GM12878 (cell line): Measurements from ENCODE around the gene ZNF680. TPM values are rescaled to one million over a fixed set of nuclear protein-coding genes. Genes with fewer than 3 reads are reported as not detected.

Experiments used
- ATAC-seq: fragments of 200-7000 bp; cut with Tn5 transposase; 3 replicates; pipeline ENCODE4 v1.9.1; 2020; ENCODE audit warnings: mild to moderate bottlenecking, moderate library complexity
- BruUV-seq: library from RNA; stranded (reverse); fragments of 400-500 nt; replicated peaks from 2 replicates; lab custom pipeline; 2021; lab: Mats Ljungman, UMichigan
- CTCF ChIA-PET: fragments of 300-600 bp; sonication (Branson Sonifier 250); formaldehyde crosslinking; extraction: SDS; loops from one replicate; lab custom pipeline; 2021; ENCODE audit warnings: inconsistent platforms; lab: Yijun Ruan, JAX
- POLR2A ChIA-PET: fragments of 350-600 bp; formaldehyde crosslinking; extraction: SDS; loops from one replicate; lab custom pipeline; 2021; ENCODE audit warnings: inconsistent platforms; lab: Charles Lee
- RAD21 ChIA-PET: fragments of 300-600 bp; sonication (Branson Sonifier 250); formaldehyde crosslinking; loops from one replicate; lab custom pipeline; 2023; ENCODE audit warnings: antibody characterized with exemption; ENCODE audit not compliant: unreplicated experiment; lab: Charles Lee
- SMC1A ChIA-PET: fragments of 300-600 bp; sonication (Branson Sonifier 250); formaldehyde crosslinking; loops from one replicate; lab custom pipeline; 2023; ENCODE audit not compliant: unreplicated experiment, uncharacterized antibody; lab: Charles Lee
- DNase-seq: peaks from one replicate; pipeline ENCODE4 v3.0.0-alpha.2; 2011; ENCODE audit warnings: low read depth, low spot score
- FAIRE-seq: peaks from 3 replicates; lab custom pipeline; 2011; peaks lifted over from hg19 to GRCh38; lab: Jason Lieb, UNC
- H2AFZ ChIP-seq: 2 replicates; pipeline ENCODE4 v1.6.0; 2011; ENCODE audit warnings: low read depth, low read length, control low read depth; ENCODE audit not compliant: control insufficient read depth
- H3K27ac ChIP-seq: 2 replicates; pipeline ENCODE4 v1.5.1; 2011; ENCODE audit warnings: control low read depth; ENCODE audit not compliant: control insufficient read depth, insufficient read depth
- H3K27me3 ChIP-seq, 2 experiments: replicated peaks in 1 of 2; 2 replicates each; pipeline versions ENCODE4 v1.6.0 to v1.6.1; 2011; ENCODE audit warnings: low read length in 1 of 2; ENCODE audit not compliant: control insufficient read depth in 2 of 2, insufficient read depth in 2 of 2
- H3K36me3 ChIP-seq, 2 experiments: 2 replicates each; pipeline ENCODE4 v1.5.1; 2011; ENCODE audit warnings: low read length in 1 of 2; ENCODE audit not compliant: control insufficient read depth in 2 of 2, insufficient read depth in 2 of 2
- H3K4me1 ChIP-seq: 2 replicates; pipeline ENCODE4 v1.6.1; 2011; ENCODE audit warnings: mild to moderate bottlenecking, low read length, moderate library complexity, mixed read lengths; ENCODE audit not compliant: control insufficient read depth, insufficient read depth
- H3K4me2 ChIP-seq: 2 replicates; pipeline ENCODE4 v1.6.0; 2011; ENCODE audit warnings: control low read depth; ENCODE audit not compliant: control insufficient read depth, insufficient read depth
- H3K4me3 ChIP-seq: fragments of 200-600 bp; sonication (generic); 2 replicates; pipeline ENCODE4 v1.5.1; 2016
- H3K79me2 ChIP-seq: 2 replicates; pipeline ENCODE4 v1.6.0; 2011; ENCODE audit warnings: low read length; ENCODE audit not compliant: control insufficient read depth, insufficient read depth
- H3K9ac ChIP-seq: 2 replicates; pipeline ENCODE4 v1.8.0; 2011; ENCODE audit warnings: low read length, control low read depth, mixed read lengths; ENCODE audit not compliant: control insufficient read depth, insufficient read depth
- H3K9me3 ChIP-seq: replicated peaks from 3 replicates; pipeline ENCODE4 v1.5.1; 2011; ENCODE audit warnings: mild to moderate bottlenecking, low read length; ENCODE audit not compliant: control insufficient read depth, insufficient read depth
- H4K20me1 ChIP-seq: 2 replicates; pipeline ENCODE4 v1.6.0; 2011; ENCODE audit not compliant: control insufficient read depth, insufficient read depth
- TBL1XR1 ChIP-seq: IDR thresholded peaks from 2 replicates; pipeline ENCODE4 v1.6.1; 2012; ENCODE audit warnings: low read depth, low read length, improper control_type of control experiment
- WGBS: methylation state at CpG from one replicate; pipeline ENCODE4 v1.1.6; 2016; ENCODE audit warnings: low lambda C conversion rate; ENCODE audit not compliant: insufficient replicate concordance, insufficient coverage; ENCODE audit errors: missing lambda C conversion rate; 5-methylcytosine and 5-hydroxymethylcytosine counted together
- in situ Hi-C: fragments of 300-500 bp; cut with MboI; formaldehyde crosslinking; loops from 9 replicates; pipeline ENCODE4 v1.14.3; 2018; ENCODE audit warnings: mixed read lengths
- intact Hi-C: fragments of 100-400 bp; cut with micrococcal nuclease; formaldehyde crosslinking; loops from one replicate; pipeline ENCODE4 v1.14.2; 2022; ENCODE audit not compliant: unreplicated experiment
- polyA plus RNA-seq, 11 experiments: library from polyadenylated mRNA; depleted of rRNA in 4 of 11; unstranded in 6 of 11; stranded (reverse) in 5 of 11; fragments of >200 nt; fragmentation: Nextera tagmentation in 4 of 11; fragmentation: Illumina TruSeq in 1 of 11; extraction: Ambion mirVana in 4 of 11; extraction: Trizol in 1 of 11; gene quantifications; 1 replicate in 1 of 11; 2 replicates in 10 of 11; pipeline versions ENCODE4 v1.2.1 to v1.2.3, GENCODE V29; 2011 to 2016; ENCODE audit warnings: inconsistent platforms in 2 of 11, missing spikeins in 2 of 11, low read depth in 1 of 11
- total RNA-seq, 4 experiments: library from RNA; depleted of rRNA in 3 of 4; stranded (reverse); fragments of >200 nt in 3 of 4; fragmentation: Illumina TruSeq in 1 of 4; extraction: Trizol in 1 of 4; gene quantifications; 2 replicates each; pipeline versions ENCODE4 v1.2.1 to v1.2.3, GENCODE V29; 2013 to 2021
- TF ChIP-seq, protein P1 (sequence below): fragments of 450-650 bp; IDR thresholded peaks from 2 replicates; pipeline ENCODE4 v1.6.1; 2017; ENCODE audit warnings: mild to moderate bottlenecking, moderate library complexity

ZNF680 gene
- total and polyA plus RNA-seq, 10 of the 15 experiments (the other 5 are each of a cell fraction or from before 2014, with no cell fraction given), result 5.0 to 13.6 (median 7.8) TPM

DNA sequence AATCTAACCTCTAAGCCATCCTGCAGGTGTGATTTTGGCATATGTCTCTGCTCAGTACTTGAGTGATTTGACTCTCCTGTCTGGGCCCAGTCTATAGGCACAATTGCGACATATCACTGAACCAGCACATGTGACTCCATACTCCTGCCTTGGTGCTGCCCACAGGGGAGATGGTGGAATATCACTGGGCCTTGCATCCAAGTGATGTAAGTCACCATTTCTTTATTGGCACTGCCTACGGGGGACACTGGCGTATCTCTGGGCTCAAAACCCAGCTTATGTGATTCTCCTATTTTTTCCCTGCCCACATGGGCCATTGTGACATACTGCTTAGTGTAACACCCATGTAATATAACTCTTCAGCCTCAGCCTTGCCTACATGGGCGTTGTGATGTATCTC lies 48.1 kb upstream of the ZNF680 start (continued):
- TF ChIP-seq, protein P1, sequence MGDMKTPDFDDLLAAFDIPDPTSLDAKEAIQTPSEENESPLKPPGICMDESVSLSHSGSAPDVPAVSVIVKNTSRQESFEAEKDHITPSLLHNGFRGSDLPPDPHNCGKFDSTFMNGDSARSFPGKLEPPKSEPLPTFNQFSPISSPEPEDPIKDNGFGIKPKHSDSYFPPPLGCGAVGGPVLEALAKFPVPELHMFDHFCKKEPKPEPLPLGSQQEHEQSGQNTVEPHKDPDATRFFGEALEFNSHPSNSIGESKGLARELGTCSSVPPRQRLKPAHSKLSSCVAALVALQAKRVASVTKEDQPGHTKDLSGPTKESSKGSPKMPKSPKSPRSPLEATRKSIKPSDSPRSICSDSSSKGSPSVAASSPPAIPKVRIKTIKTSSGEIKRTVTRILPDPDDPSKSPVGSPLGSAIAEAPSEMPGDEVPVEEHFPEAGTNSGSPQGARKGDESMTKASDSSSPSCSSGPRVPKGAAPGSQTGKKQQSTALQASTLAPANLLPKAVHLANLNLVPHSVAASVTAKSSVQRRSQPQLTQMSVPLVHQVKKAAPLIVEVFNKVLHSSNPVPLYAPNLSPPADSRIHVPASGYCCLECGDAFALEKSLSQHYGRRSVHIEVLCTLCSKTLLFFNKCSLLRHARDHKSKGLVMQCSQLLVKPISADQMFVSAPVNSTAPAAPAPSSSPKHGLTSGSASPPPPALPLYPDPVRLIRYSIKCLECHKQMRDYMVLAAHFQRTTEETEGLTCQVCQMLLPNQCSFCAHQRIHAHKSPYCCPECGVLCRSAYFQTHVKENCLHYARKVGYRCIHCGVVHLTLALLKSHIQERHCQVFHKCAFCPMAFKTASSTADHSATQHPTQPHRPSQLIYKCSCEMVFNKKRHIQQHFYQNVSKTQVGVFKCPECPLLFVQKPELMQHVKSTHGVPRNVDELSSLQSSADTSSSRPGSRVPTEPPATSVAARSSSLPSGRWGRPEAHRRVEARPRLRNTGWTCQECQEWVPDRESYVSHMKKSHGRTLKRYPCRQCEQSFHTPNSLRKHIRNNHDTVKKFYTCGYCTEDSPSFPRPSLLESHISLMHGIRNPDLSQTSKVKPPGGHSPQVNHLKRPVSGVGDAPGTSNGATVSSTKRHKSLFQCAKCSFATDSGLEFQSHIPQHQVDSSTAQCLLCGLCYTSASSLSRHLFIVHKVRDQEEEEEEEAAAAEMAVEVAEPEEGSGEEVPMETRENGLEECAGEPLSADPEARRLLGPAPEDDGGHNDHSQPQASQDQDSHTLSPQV, result no peak

DNA sequence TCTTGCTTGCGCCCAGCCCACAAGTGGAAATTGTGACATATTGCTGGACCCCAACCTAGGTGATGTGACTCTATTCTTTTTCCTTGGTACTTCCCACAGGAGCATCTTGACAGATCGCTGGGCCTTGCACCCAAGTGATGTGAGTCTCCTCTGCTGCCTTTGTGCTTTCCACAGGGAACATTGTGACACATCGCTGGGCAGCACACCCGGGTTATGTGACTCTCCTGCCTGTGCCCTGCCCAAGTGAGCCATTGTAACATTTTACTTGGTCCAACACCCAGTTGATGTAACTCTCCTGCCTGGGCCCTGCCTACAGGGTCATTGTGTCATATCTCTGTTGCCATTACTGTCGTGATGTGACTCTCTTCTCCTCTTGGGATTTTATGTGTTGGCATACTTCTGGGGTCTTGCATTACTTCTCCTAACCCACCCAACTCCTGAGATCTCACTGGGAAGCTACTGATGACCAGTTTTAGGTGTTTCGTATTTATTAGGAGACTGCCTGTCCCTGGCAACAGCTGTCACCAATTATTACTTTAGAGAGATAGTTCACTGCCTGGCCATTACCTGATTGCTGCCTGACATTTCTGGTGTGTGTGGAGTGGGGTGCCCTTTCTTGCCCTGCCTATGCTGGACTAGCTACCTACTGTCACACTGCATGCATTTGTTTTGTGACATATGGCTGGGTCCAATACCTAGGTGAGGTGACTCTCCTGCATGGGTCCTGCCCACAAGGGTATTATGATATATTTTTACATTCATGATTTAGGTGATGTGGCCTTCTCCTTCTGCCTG lies 45.4 kb upstream of the ZNF680 start:
- RAD21 ChIA-PET, result no interaction called here
- intact Hi-C loops, result no loop called here

More for the DNA sequence above, 45.4 kb upstream of the ZNF680 start:
- Histone ChIP-seq H3K4me1 (no peaks in the 10 kb centered on the region), H3K79me2 (no peaks in the 10 kb centered on the region), H3K4me2 (no peak overlapping the region), H3K36me3 (no peaks in the 10 kb centered on the region), H3K9ac (no peak overlapping the region), H2AFZ (no peak overlapping the region), H4K20me1 (no peaks in the 10 kb centered on the region), H3K9me3 (no peaks in the 10 kb centered on the region), H3K4me3 (no peak overlapping the region), H3K27ac (no peak overlapping the region), H3K27me3 (no peaks in the 10 kb centered on the region)
- in situ Hi-C loops, result no loop called here
- BruUV-seq, result no TSS peak
- SMC1A ChIA-PET, result no interaction called here
- FAIRE-seq, result no peak
- WGBS, result 46% methylated on average over 6 of the region's 6 CpGs
- no peak for DNase-seq
- no peak for ATAC-seq
- CTCF ChIA-PET, result no interaction called here
- TF ChIP-seq TBL1XR1, result no peak
- POLR2A ChIA-PET, result no interaction called here
